ENCODE data around the gene BCORL1. TPM values are rescaled to one million over a fixed set of nuclear protein-coding genes. Genes with fewer than 3 reads are reported as not detected.

BCORL1 gene
- total RNA-seq, 1 experiment from 2014 or later, result 1.4 TPM

- DNase-seq (ENCODE audit: low read depth), result no peak
Observed at GRCh38 chrX:130009658-130010223, 27.3 kb downstream of the BCORL1 start.

- DNase-seq (ENCODE audit: low read depth), result no peak
Observed at GRCh38 chrX:130012683-130013082, 30.2 kb downstream of the BCORL1 start.

GRCh38 chrX:130013661-130014060, 31.2 kb downstream of the BCORL1 start:
- DNase-seq (ENCODE audit: low read depth), result no peak

GRCh38 chrX:130014356-130014755, 31.9 kb downstream of the BCORL1 start:
- DNase-seq (ENCODE audit: low read depth), result no peak

GRCh38 chrX:130014770-130015169, 32.3 kb downstream of the BCORL1 start:
- DNase-seq (ENCODE audit: low read depth), result no peak

- DNase-seq (ENCODE audit: low read depth), result no peak
Observed at GRCh38 chrX:130015181-130015580, 32.7 kb downstream of the BCORL1 start.

GRCh38 chrX:130018143-130018542, 35.7 kb downstream of the BCORL1 start:
- DNase-seq (ENCODE audit: low read depth), result no peak

GRCh38 chrX:130020661-130021324, 38.4 kb downstream of the BCORL1 start:
- no peak for DNase-seq (ENCODE audit: low read depth)

- DNase-seq (ENCODE audit: low read depth), result peak; percentile 41
Observed at GRCh38 chrX:130024127-130024526, 41.7 kb downstream of the BCORL1 start.

- DNase-seq (ENCODE audit: low read depth), result no peak
Observed at GRCh38 chrX:130025256-130025655, 42.8 kb downstream of the BCORL1 start.

GRCh38 chrX:130027569-130027968, 45.1 kb downstream of the BCORL1 start:
- DNase-seq (ENCODE audit: low read depth), result no peak

GRCh38 chrX:130028196-130028595, 45.8 kb downstream of the BCORL1 start:
- DNase-seq (ENCODE audit: low read depth), result peak; percentile 8

GRCh38 chrX:130030826-130031225, 48.4 kb downstream of the BCORL1 start:
- no peak for DNase-seq (ENCODE audit: low read depth)

- no peak for DNase-seq (ENCODE audit: low read depth)
Observed at GRCh38 chrX:130032552-130032951, 50.1 kb downstream of the BCORL1 start.

GRCh38 chrX:130034178-130034577, 51.7 kb downstream of the BCORL1 start:
- DNase-seq (ENCODE audit: low read depth), result no peak

GRCh38 chrX:130039847-130040246, 57.4 kb downstream of the BCORL1 start:
- DNase-seq (ENCODE audit: low read depth), result peak; percentile 10

GRCh38 chrX:130047416-130047815, 65.0 kb downstream of the BCORL1 start:
- no peak for DNase-seq (ENCODE audit: low read depth)

- DNase-seq (ENCODE audit: low read depth), result no peak
Observed at GRCh38 chrX:130048686-130049222, 66.3 kb downstream of the BCORL1 start.

GRCh38 chrX:130049821-130050220, 67.4 kb downstream of the BCORL1 start:
- DNase-seq (ENCODE audit: low read depth), result no peak

- DNase-seq (ENCODE audit: low read depth), result no peak
Observed at GRCh38 chrX:130051176-130051845, 68.9 kb downstream of the BCORL1 start.

- DNase-seq (ENCODE audit: low read depth), result no peak
Observed at GRCh38 chrX:130053236-130053635, 70.8 kb downstream of the BCORL1 start.

- DNase-seq (ENCODE audit: low read depth), result peak; percentile 14
Observed at GRCh38 chrX:130055103-130055502, 72.7 kb downstream of the BCORL1 start.

GRCh38 chrX:130055899-130056298, 73.5 kb downstream of the BCORL1 start:
- DNase-seq (ENCODE audit: low read depth), result no peak

Measured in LHCN-M2 (cell line).